Thoracic aorta (tissue), 2 donors: ENCODE measurements around the gene CDHR4. TPM values are rescaled to one million over a fixed set of nuclear protein-coding genes. Genes with fewer than 3 reads are reported as not detected.
"Not testable (repeated sequence)": the region's sequence is repeated elsewhere in the genome, so short reads cannot be mapped to it uniquely, and the experiment has no call there.

ENCODE experiments used
- ATAC-seq: fragments of 150-250 bp; one replicate; pipeline ENCODE4 v1.8.0; 2017; ENCODE audit warnings: low read depth; ENCODE audit not compliant: insufficient number of reproducible peaks, low FRiP score
- DNase-seq: peaks from one replicate; pipeline ENCODE4 v3.0.0-alpha.2; 2020; ENCODE audit warnings: low spot score
- H3K27ac ChIP-seq, 2 donors: fragments of 200-600 bp; sonication (generic); 1 replicate in 1 of 2; 2 replicates in 1 of 2; pipeline ENCODE4 v1.5.1; 2016; ENCODE audit warnings: mild to moderate bottlenecking in 2 of 2, moderate library complexity in 2 of 2
- H3K27me3 ChIP-seq: fragments of 200-600 bp; sonication (generic); replicated peaks from 2 replicates; pipeline ENCODE4 v1.6.0; 2016; ENCODE audit warnings: mild to moderate bottlenecking; ENCODE audit not compliant: insufficient read depth
- H3K36me3 ChIP-seq: fragments of 200-600 bp; sonication (generic); one replicate; pipeline ENCODE4 v1.5.1; 2016
- H3K4me1 ChIP-seq, 2 donors: fragments of 200-600 bp; sonication (generic); 1 replicate in 1 of 2; 2 replicates in 1 of 2; pipeline versions ENCODE4 v1.5.1 to v1.6.0; 2016; ENCODE audit warnings: low read depth in 2 of 2, mild to moderate bottlenecking in 1 of 2; ENCODE audit not compliant: control insufficient read depth in 1 of 2
- H3K4me3 ChIP-seq: fragments of 200-600 bp; sonication (generic); 2 replicates; pipeline ENCODE4 v1.5.1; 2016; ENCODE audit warnings: mild to moderate bottlenecking
- H3K9me3 ChIP-seq: fragments of 200-600 bp; sonication (generic); 2 replicates; pipeline ENCODE4 v1.5.1; 2016
- CTCF ChIP-seq: fragments of 200-600 bp; sonication (generic); IDR thresholded peaks from one replicate; pipeline ENCODE4 v1.5.1; 2019; ENCODE audit warnings: antibody characterized with exemption
- total RNA-seq, 2 donors: library from RNA; depleted of rRNA; stranded (reverse); fragments of >200 nt; gene quantifications; one replicate each; pipeline versions ENCODE4 v1.1.0 to v1.2.3, GENCODE V29; 2016

The CDHR4 gene
- total RNA-seq, 2 donors from 2014 or later = 0.68 TPM; not detected in 1

- ATAC-seq = no peak
- Histone ChIP-seq H3K9me3 (no peaks in the 10 kb centered on the region), H3K27ac (no peak overlapping the region), H3K4me3 (no peak overlapping the region), H3K36me3 (no peaks in the 10 kb centered on the region), H3K27me3 (no peaks in the 10 kb centered on the region), H3K4me1 (no peaks in the 10 kb centered on the region)
- DNase-seq = no peak
- no peak for TF ChIP-seq CTCF
These were observed 26.3 kb upstream of the CDHR4 start for GRCh38 chr3:49826016-49826415.

GRCh38 chr3:49823131-49823530 lies 23.5 kb upstream of the CDHR4 start:
- not testable (repeated sequence) for H3K9me3 ChIP-seq, DNase-seq, H3K4me3 ChIP-seq, H3K4me1 ChIP-seq, H3K27ac ChIP-seq, H3K36me3 ChIP-seq, H3K27me3 ChIP-seq, ATAC-seq

GRCh38 chr3:49813497-49814174 lies 14.0 kb upstream of the CDHR4 start, which contains the start of gene UBA7:
UBA7 (minus strand) TSS chr3:49813953; CDS start chr3:49813787, 166 bp downstream.
- DNase-seq = no peak
- H3K4me1 ChIP-seq = peaks cover 11 to 29% of the 10 kb centered on the region in 2 donors

GRCh38 chr3:49812916-49813496 lies 13.3 kb upstream of the CDHR4 start:
- peak overlapping the region; percentile 75 for H3K4me3 ChIP-seq
- TF ChIP-seq CTCF = no peak
- H3K4me1 ChIP-seq = peaks cover 11 to 30% of the 10 kb centered on the region in 2 donors
- H3K9me3 ChIP-seq = no peaks in the 10 kb centered on the region
- ATAC-seq (no peak), DNase-seq (no peak)
- no peaks in the 10 kb centered on the region for H3K27me3 ChIP-seq
- peak overlapping the region; percentile 73 for H3K27ac ChIP-seq
- H3K36me3 ChIP-seq = peaks cover 13% of the 10 kb centered on the region

More at GRCh38 chr3:49813497-49814174, 14.0 kb upstream of the CDHR4 start, which contains the start of gene UBA7:
- peak; percentile 74 for ATAC-seq
- H3K27ac ChIP-seq = peak within 1 kb of the TSS; percentile 73
- H3K4me3 ChIP-seq = peak within 1 kb of the TSS; percentile 75
- no peak for TF ChIP-seq CTCF
- peaks cover 13% of the 10 kb centered on the region for H3K36me3 ChIP-seq
- no peaks in the 10 kb centered on the region for H3K9me3 ChIP-seq
- H3K27me3 ChIP-seq = no peaks in the 10 kb centered on the region

- peak overlapping the region in 1 of 2 donors; percentile 2 for H3K27ac ChIP-seq
- no peak for ATAC-seq
- no peak for DNase-seq
- no peaks in the 10 kb centered on the region for H3K9me3 ChIP-seq
- H3K4me3 ChIP-seq = no peak overlapping the region
- peaks cover 13% of the 10 kb centered on the region for H3K36me3 ChIP-seq
- no peaks in the 10 kb centered on the region for H3K27me3 ChIP-seq
- H3K4me1 ChIP-seq = peaks cover 28 to 57% of the 10 kb centered on the region in 2 donors
- no peak for TF ChIP-seq CTCF
These were observed 7.9 kb upstream of the CDHR4 start for GRCh38 chr3:49807431-49808114.
